Astrocyte (in vitro differentiated cells and primary cell): ENCODE results near the gene ZNF692. TPM values are rescaled to one million over a fixed set of nuclear protein-coding genes. Genes with fewer than 3 reads are reported as not detected.
A peak's percentile ranks its signal among the peaks of the same experiment; 100 is the strongest.

Experiments used
- DNase-seq: peaks from one replicate; pipeline ENCODE4 v3.0.0-alpha.2; 2010; ENCODE audit warnings: low read depth
- FAIRE-seq: peaks from 2 replicates; lab custom pipeline; 2011; peaks lifted over from hg19 to GRCh38; lab: Jason Lieb, UNC
- H2AFZ ChIP-seq: 2 replicates; pipeline ENCODE4 v1.6.0; 2012; ENCODE audit warnings: low read depth, low read length, inconsistent platforms
- H3K27ac ChIP-seq: 2 replicates; pipeline ENCODE4 v1.5.1; 2011; ENCODE audit warnings: low read depth, low read length, inconsistent platforms
- H3K27me3 ChIP-seq: 2 replicates; pipeline ENCODE4 v1.6.0; 2011; ENCODE audit warnings: low read length, inconsistent platforms; ENCODE audit not compliant: insufficient read depth
- H3K36me3 ChIP-seq: 2 replicates; pipeline ENCODE4 v1.5.1; 2011; ENCODE audit warnings: low read length, inconsistent platforms; ENCODE audit not compliant: insufficient read depth
- H3K4me1 ChIP-seq: 2 replicates; pipeline ENCODE4 v1.5.1; 2011; ENCODE audit warnings: low read length, inconsistent platforms; ENCODE audit not compliant: insufficient read depth
- H3K4me2 ChIP-seq: 2 replicates; pipeline ENCODE4 v1.6.0; 2012; ENCODE audit warnings: low read length, inconsistent platforms
- H3K4me3 ChIP-seq: 2 replicates; pipeline ENCODE4 v1.5.1; 2011; ENCODE audit warnings: low read depth, mild to moderate bottlenecking, low read length, inconsistent platforms; ENCODE audit not compliant: insufficient read depth
- H3K79me2 ChIP-seq: 2 replicates; pipeline ENCODE4 v1.6.0; 2012; ENCODE audit warnings: mild to moderate bottlenecking, low read length, inconsistent platforms; ENCODE audit not compliant: insufficient read depth
- H3K9ac ChIP-seq: 2 replicates; pipeline ENCODE4 v1.6.0; 2012; ENCODE audit warnings: mild to moderate bottlenecking, low read length, inconsistent platforms
- H3K9me3 ChIP-seq: 2 replicates; pipeline ENCODE4 v1.5.1; 2012; ENCODE audit warnings: low read depth, mild to moderate bottlenecking, low read length, inconsistent platforms; ENCODE audit not compliant: insufficient read depth
- H4K20me1 ChIP-seq: 2 replicates; pipeline ENCODE4 v1.6.0; 2012; ENCODE audit warnings: low read length, inconsistent platforms; ENCODE audit not compliant: insufficient read depth
- H3K27ac Mint-ChIP-seq: one replicate; pipeline ENCODE4 v1.8.0; 2021; ENCODE audit warnings: mild to moderate bottlenecking, mixed read lengths; ENCODE audit not compliant: unreplicated experiment
- H3K27me3 Mint-ChIP-seq: one replicate; pipeline ENCODE4 v1.8.0; 2021; ENCODE audit warnings: low read depth, mixed read lengths; ENCODE audit not compliant: unreplicated experiment
- H3K36me3 Mint-ChIP-seq: one replicate; pipeline ENCODE4 v1.8.0; 2021; ENCODE audit warnings: low read depth, mixed read lengths; ENCODE audit not compliant: unreplicated experiment
- H3K4me1 Mint-ChIP-seq: one replicate; pipeline ENCODE4 v1.8.0; 2021; ENCODE audit warnings: low read depth, mixed read lengths; ENCODE audit not compliant: unreplicated experiment
- H3K4me3 Mint-ChIP-seq: one replicate; pipeline ENCODE4 v1.8.0; 2021; ENCODE audit warnings: mild to moderate bottlenecking, moderate library complexity, mixed read lengths; ENCODE audit not compliant: unreplicated experiment
- H3K9me3 Mint-ChIP-seq: one replicate; pipeline ENCODE4 v1.8.0; 2021; ENCODE audit warnings: mild to moderate bottlenecking, mixed read lengths; ENCODE audit not compliant: unreplicated experiment
- CTCF ChIP-seq: IDR thresholded peaks from 2 replicates; pipeline ENCODE4 v1.5.1; 2011; ENCODE audit warnings: low read depth, mild to moderate bottlenecking, inconsistent platforms, low read length, moderate library complexity; ENCODE audit not compliant: insufficient read depth
- EZH2 ChIP-seq: IDR thresholded peaks from 2 replicates; pipeline ENCODE4 v1.6.1; 2012; ENCODE audit warnings: mild to moderate bottlenecking, low read length, inconsistent platforms; ENCODE audit not compliant: insufficient read depth
- total RNA-seq: library from RNA; stranded (reverse); gene quantifications from 2 replicates; pipeline ENCODE4 v1.2.1, GENCODE V29; 2021

Gene ZNF692
- total RNA-seq, 1 donor from 2014 or later = 41.4 TPM

GRCh38 chr1:248840946-248841345, 17.9 kb downstream of the ZNF692 start:
- H3K27me3 Mint-ChIP-seq = no peaks in the 10 kb centered on the region
- H3K27ac ChIP-seq = no peak overlapping the region

GRCh38 chr1:248839168-248839555, 19.7 kb downstream of the ZNF692 start:
- FAIRE-seq (no peak), DNase-seq (no peak)
- peak overlapping the region; percentile 96 for H3K27ac ChIP-seq
- no peaks in the 10 kb centered on the region for H3K9me3 Mint-ChIP-seq
- H3K79me2 ChIP-seq = peaks cover 43% of the 10 kb centered on the region
- H3K4me3 ChIP-seq = peak overlapping the region; percentile 73
- H3K4me3 Mint-ChIP-seq = peak overlapping the region; percentile 92
- H3K27me3 ChIP-seq = peaks cover 3% of the 10 kb centered on the region
- H3K27ac Mint-ChIP-seq = peak overlapping the region; percentile 94
- H3K27me3 Mint-ChIP-seq = no peaks in the 10 kb centered on the region
- H3K9me3 ChIP-seq = no peaks in the 10 kb centered on the region
- H3K36me3 ChIP-seq = no peaks in the 10 kb centered on the region
- TF ChIP-seq EZH2 (no peak), CTCF (no peak)
- H4K20me1 ChIP-seq = peaks cover 16% of the 10 kb centered on the region
- peak overlapping the region; percentile 97 for H3K4me2 ChIP-seq
- H2AFZ ChIP-seq = peak overlapping the region; percentile 98
- peak overlapping the region; percentile 94 for H3K9ac ChIP-seq
- peaks cover 3% of the 10 kb centered on the region for H3K4me1 ChIP-seq
- H3K4me1 Mint-ChIP-seq = peaks cover 17% of the 10 kb centered on the region
- H3K36me3 Mint-ChIP-seq = no peaks in the 10 kb centered on the region

More at GRCh38 chr1:248840946-248841345, 17.9 kb downstream of the ZNF692 start:
- no peak overlapping the region for H2AFZ ChIP-seq
- H3K36me3 ChIP-seq = peaks cover 4% of the 10 kb centered on the region
- H3K9me3 ChIP-seq = no peaks in the 10 kb centered on the region
- no peaks in the 10 kb centered on the region for H3K9me3 Mint-ChIP-seq
- H4K20me1 ChIP-seq = peaks cover 16% of the 10 kb centered on the region
- H3K4me3 ChIP-seq = no peak overlapping the region
- no peaks in the 10 kb centered on the region for H3K27me3 ChIP-seq
- FAIRE-seq (peak; percentile 81), DNase-seq (no peak)
- peak overlapping the region; percentile 72 for H3K27ac Mint-ChIP-seq
- peaks cover 43% of the 10 kb centered on the region for H3K79me2 ChIP-seq
- peaks cover 17% of the 10 kb centered on the region for H3K4me1 Mint-ChIP-seq
- H3K36me3 Mint-ChIP-seq = no peaks in the 10 kb centered on the region
- peak overlapping the region; percentile 15 for H3K9ac ChIP-seq
- H3K4me1 ChIP-seq = peaks cover 3% of the 10 kb centered on the region
- no peak overlapping the region for H3K4me2 ChIP-seq
- TF ChIP-seq EZH2 (no peak), CTCF (no peak)
- peak overlapping the region; percentile 34 for H3K4me3 Mint-ChIP-seq

GRCh38 chr1:248838357-248839167, 20.3 kb downstream of the ZNF692 start:
- no peaks in the 10 kb centered on the region for H3K9me3 Mint-ChIP-seq
- peak overlapping the region; percentile 94 for H3K27ac Mint-ChIP-seq
- no peaks in the 10 kb centered on the region for H3K27me3 Mint-ChIP-seq
- H3K4me3 Mint-ChIP-seq = peak overlapping the region; percentile 92
- Histone ChIP-seq H3K4me3 (peak overlapping the region; percentile 73), H3K27me3 (peaks cover 3% of the 10 kb centered on the region), H2AFZ (peak overlapping the region; percentile 98), H3K4me1 (peaks cover 3% of the 10 kb centered on the region), H4K20me1 (peaks cover 16% of the 10 kb centered on the region), H3K9ac (peak overlapping the region; percentile 94), H3K27ac (peak overlapping the region; percentile 96), H3K4me2 (peak overlapping the region; percentile 97), H3K36me3 (no peaks in the 10 kb centered on the region), H3K9me3 (no peaks in the 10 kb centered on the region), H3K79me2 (peaks cover 43% of the 10 kb centered on the region)
- H3K4me1 Mint-ChIP-seq = peaks cover 17% of the 10 kb centered on the region
- FAIRE-seq (no peak), DNase-seq (peak; percentile 82)
- TF ChIP-seq CTCF (no peak), EZH2 (no peak)
- no peaks in the 10 kb centered on the region for H3K36me3 Mint-ChIP-seq
